ENCODE data around the gene POLR3E. TPM values are rescaled to one million over a fixed set of nuclear protein-coding genes. Genes with fewer than 3 reads are reported as not detected.

POLR3E gene
- total RNA-seq, 1 experiment from 2014 or later, result 103 TPM

DNA sequence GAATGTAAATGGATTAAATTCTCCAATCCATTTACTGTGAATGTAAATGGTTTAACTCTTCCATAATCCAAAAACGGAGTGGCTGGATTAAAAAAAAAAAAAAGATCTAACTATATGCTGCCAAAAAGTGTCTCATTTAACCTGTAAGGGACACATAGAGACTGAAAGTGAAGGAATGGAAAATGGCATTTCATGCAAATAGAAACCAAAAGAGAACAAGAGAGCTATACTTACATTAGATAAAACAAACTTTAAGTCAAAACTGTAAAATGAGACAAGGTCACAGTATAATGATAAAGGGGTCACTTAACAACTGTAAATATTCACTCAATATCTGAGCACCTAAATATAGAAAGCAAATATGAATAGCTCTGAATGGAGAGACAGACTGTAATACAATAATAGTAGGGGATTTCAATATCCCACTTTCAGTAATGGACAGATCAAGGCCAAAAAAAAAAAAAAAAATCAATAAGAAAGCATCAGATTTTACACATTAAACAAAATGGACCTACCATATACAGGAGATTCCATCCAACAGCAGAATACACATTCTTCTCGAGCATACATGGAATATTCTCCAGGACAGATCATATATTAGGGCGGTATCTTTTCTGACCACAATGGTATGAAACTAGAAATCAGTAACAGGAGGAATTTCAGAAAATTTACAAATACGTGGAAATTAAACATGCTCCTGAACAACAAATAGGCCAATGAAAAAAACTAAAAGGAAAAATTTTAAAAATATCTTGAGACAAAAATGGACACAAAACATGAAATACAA is 40.8 kb downstream of the POLR3E start:
- peaks cover 27 to 29% of the 10 kb centered on the region in 2 experiments for H3K9me3 Mint-ChIP-seq
- Histone ChIP-seq H2BK15ac (ENCODE audit: low read depth, low read length) (no peak overlapping the region), H3K27me3 (ENCODE audit: insufficient read depth, low read length) (no peaks in the 10 kb centered on the region), H3K27ac (ENCODE audit: insufficient read length, low read depth, low read length) (no peak overlapping the region), H3T11ph (ENCODE audit: low read length) (no peak overlapping the region), H3K4me2 (ENCODE audit: insufficient read depth, insufficient read length, low read length) (no peak overlapping the region), H2BK120ac (ENCODE audit: low read depth, low read length, poor library complexity, severe bottlenecking) (no peak overlapping the region), H2BK5ac (ENCODE audit: insufficient read length, low read length) (no peak overlapping the region), H4K91ac (ENCODE audit: insufficient read length, low read depth, low read length) (no peak overlapping the region), H3K23ac (ENCODE audit: insufficient read length, low read depth, low read length) (no peak overlapping the region), H3K18ac (ENCODE audit: insufficient read length, low read depth, low read length) (no peak overlapping the region), H2AK5ac (ENCODE audit: insufficient read length, low read length) (no peak overlapping the region), H2BK12ac (ENCODE audit: insufficient read length, low read depth, low read length) (no peak overlapping the region), H3K56ac (ENCODE audit: insufficient read length, low read depth, low read length) (no peak overlapping the region), H3K4me1 (ENCODE audit: insufficient read depth, low read length) (no peaks in the 10 kb centered on the region), H3K9ac (ENCODE audit: extremely low read depth, insufficient read length, low read length) (no peak overlapping the region), H4K5ac (ENCODE audit: insufficient read length, low read depth, low read length) (no peak overlapping the region), H3K79me1 (ENCODE audit: insufficient read depth, low read depth, low read length, poor library complexity, severe bottlenecking) (no peaks in the 10 kb centered on the region), H2AFZ (ENCODE audit: low read length) (no peak overlapping the region), H4K20me1 (ENCODE audit: control insufficient read depth, insufficient read depth, insufficient read length) (no peaks in the 10 kb centered on the region), H4K8ac (replicated peaks; ENCODE audit: insufficient read length, low read depth, low read length) (no peak overlapping the region), H2BK20ac (ENCODE audit: low read depth, low read length, poor library complexity, severe bottlenecking) (no peak overlapping the region), H3K4ac (ENCODE audit: low read depth, low read length) (no peak overlapping the region), H3K23me2 (ENCODE audit: insufficient read length, low read depth, low read length, poor library complexity, severe bottlenecking) (no peaks in the 10 kb centered on the region), H3K79me2 (ENCODE audit: insufficient read depth, low read length) (no peaks in the 10 kb centered on the region), H3K14ac (ENCODE audit: insufficient read depth, low read length) (no peak overlapping the region), H3K9me3 (ENCODE audit: control insufficient read depth, low read depth, low read length) (no peaks in the 10 kb centered on the region)
- TF ChIP-seq, protein P1, sequence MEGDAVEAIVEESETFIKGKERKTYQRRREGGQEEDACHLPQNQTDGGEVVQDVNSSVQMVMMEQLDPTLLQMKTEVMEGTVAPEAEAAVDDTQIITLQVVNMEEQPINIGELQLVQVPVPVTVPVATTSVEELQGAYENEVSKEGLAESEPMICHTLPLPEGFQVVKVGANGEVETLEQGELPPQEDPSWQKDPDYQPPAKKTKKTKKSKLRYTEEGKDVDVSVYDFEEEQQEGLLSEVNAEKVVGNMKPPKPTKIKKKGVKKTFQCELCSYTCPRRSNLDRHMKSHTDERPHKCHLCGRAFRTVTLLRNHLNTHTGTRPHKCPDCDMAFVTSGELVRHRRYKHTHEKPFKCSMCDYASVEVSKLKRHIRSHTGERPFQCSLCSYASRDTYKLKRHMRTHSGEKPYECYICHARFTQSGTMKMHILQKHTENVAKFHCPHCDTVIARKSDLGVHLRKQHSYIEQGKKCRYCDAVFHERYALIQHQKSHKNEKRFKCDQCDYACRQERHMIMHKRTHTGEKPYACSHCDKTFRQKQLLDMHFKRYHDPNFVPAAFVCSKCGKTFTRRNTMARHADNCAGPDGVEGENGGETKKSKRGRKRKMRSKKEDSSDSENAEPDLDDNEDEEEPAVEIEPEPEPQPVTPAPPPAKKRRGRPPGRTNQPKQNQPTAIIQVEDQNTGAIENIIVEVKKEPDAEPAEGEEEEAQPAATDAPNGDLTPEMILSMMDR (conservative IDR thresholded peaks at IDR 0.05), result no peak
- WGBS (ENCODE audit: extremely low coverage, insufficient read length, low lambda C conversion rate), result no CpG with 5 or more reads among the region's 4 CpGs
- no peaks in the 10 kb centered on the region for H3K4me1 Mint-ChIP-seq
- H3K27ac Mint-ChIP-seq, result no peak overlapping the region
- no peak for DNase-seq
- no peak overlapping the region for H3K4me3 Mint-ChIP-seq
- H3K27me3 Mint-ChIP-seq (ENCODE audit: low read depth), result no peaks in the 10 kb centered on the region
- peaks cover 42 to 70% (median 58%) of the 10 kb centered on the region in 3 experiments for H3K36me3 Mint-ChIP-seq (ENCODE audit: insufficient read depth in 1 of 3, low read depth in 3 of 3)
